Lung (tissue), 12 donors: ENCODE data around the gene KLHDC7B. TPM values are rescaled to one million over a fixed set of nuclear protein-coding genes. Genes with fewer than 3 reads are reported as not detected.
"Not testable (repeated sequence)": the region's sequence is repeated elsewhere in the genome, so short reads cannot be mapped to it uniquely, and the experiment has no call there.

ENCODE experiments used
- ATAC-seq: fragments of 200-7000 bp; cut with Tn5 transposase; one replicate; pipeline ENCODE4 v1.9.1; 2020; ENCODE audit warnings: moderate number of reproducible peaks; ENCODE audit not compliant: insufficient read depth, low FRiP score
- DNase-seq, 3 donors: peaks; one replicate each; pipeline ENCODE4 v3.0.0-alpha.2; 2013 to 2017
- H3K27ac ChIP-seq, 2 donors: one replicate each; pipeline ENCODE4 v1.5.1; 2013; ENCODE audit warnings: mild to moderate bottlenecking in 2 of 2, moderate library complexity in 2 of 2, control low read depth in 1 of 2, inconsistent platforms in 1 of 2, low read depth in 1 of 2, low read length in 1 of 2
- H3K27me3 ChIP-seq, 3 donors: one replicate each; pipeline ENCODE4 v1.5.1; 2013; ENCODE audit warnings: low read length in 2 of 3; ENCODE audit not compliant: control insufficient read depth in 3 of 3, insufficient read depth in 3 of 3
- H3K36me3 ChIP-seq, 4 donors: one replicate each; pipeline ENCODE4 v1.5.1; 2013; ENCODE audit warnings: low read length in 4 of 4, mild to moderate bottlenecking in 1 of 4, moderate library complexity in 1 of 4; ENCODE audit not compliant: control insufficient read depth in 4 of 4, insufficient read depth in 4 of 4
- H3K4me1 ChIP-seq, 5 donors: one replicate each; pipeline ENCODE4 v1.5.1; 2013; ENCODE audit warnings: low read length in 5 of 5, mild to moderate bottlenecking in 2 of 5, moderate library complexity in 1 of 5; ENCODE audit not compliant: control insufficient read depth in 5 of 5, insufficient read depth in 5 of 5
- H3K4me3 ChIP-seq: one replicate; pipeline ENCODE4 v1.5.1; 2013; ENCODE audit warnings: mild to moderate bottlenecking, control low read depth, moderate library complexity
- H3K9ac ChIP-seq, 2 donors: one replicate each; pipeline ENCODE4 v1.5.1; 2013; ENCODE audit warnings: low read length in 2 of 2, control low read depth in 1 of 2; ENCODE audit not compliant: insufficient read depth in 1 of 2
- H3K9me3 ChIP-seq, 4 donors: one replicate each; pipeline ENCODE4 v1.5.1; 2013; ENCODE audit warnings: low read length in 3 of 4, mild to moderate bottlenecking in 1 of 4, moderate library complexity in 1 of 4; ENCODE audit not compliant: control insufficient read depth in 4 of 4, insufficient read depth in 3 of 4
- CTCF ChIP-seq: IDR thresholded peaks from 2 replicates; pipeline ENCODE4 v1.5.1; 2012; ENCODE audit warnings: mild to moderate bottlenecking; ENCODE audit errors: control extremely low read depth, extremely low read depth
- WGBS, 2 donors: extraction: QIAGEN DNeasy Blood & Tissue Kit; methylation state at CpG; one replicate each; pipeline ENCODE4 v1.1.7; 2013; 5-methylcytosine and 5-hydroxymethylcytosine counted together
- polyA plus RNA-seq, 2 donors: library from polyadenylated mRNA; stranded (reverse); fragments of 200-250 nt; gene quantifications; one replicate each; pipeline ENCODE4 v1.2.1, GENCODE V29; 2013
- total RNA-seq, 2 donors: library from RNA; depleted of rRNA in 1 of 2; stranded (reverse); fragments of >200 nt in 1 of 2; gene quantifications; one replicate each; pipeline ENCODE4 v1.2.1, GENCODE V29; 2014 to 2021
- donor health status: control.
- donor health status: control.
- donor health status: Bipolar disorder and iron deficiency.
- donor health status: healthy.
- donor health status: DM: yes; HTN: yes; CAD: no.

KLHDC7B gene
- total and polyA plus RNA-seq, 4 donors: 0.39 to 1.6 (median 0.95) TPM

DNA sequence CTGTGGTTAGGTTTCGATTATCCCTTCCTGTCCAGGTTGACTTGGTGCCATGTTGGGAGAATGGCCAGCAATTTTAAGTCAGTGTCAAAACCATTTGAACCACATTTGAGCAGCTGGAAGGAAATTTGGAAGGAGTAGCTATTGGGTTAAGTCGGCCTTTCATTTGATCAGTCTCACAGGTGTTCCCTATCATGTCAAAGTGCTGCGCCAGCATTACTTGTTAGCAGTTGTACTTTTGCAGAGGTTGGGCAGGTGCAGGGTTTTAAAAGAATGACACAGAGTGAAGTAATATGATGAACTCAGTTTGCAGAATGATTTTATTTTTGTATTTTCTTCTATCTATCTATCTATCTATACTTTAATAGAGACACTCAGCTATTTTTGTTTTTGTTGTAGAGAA is 9.5 kb upstream of the KLHDC7B start:
- no peak for DNase-seq
- ATAC-seq: no peak
- Histone ChIP-seq H3K9me3 (no peaks in the 10 kb centered on the region), H3K9ac (no peak overlapping the region), H3K36me3 (no peaks in the 10 kb centered on the region), H3K27me3 (peaks cover 0 to 22% (median 19%) of the 10 kb centered on the region in 3 donors), H3K27ac (no peak overlapping the region), H3K4me1 (peaks cover 0 to 16% (median 7%) of the 10 kb centered on the region in 5 donors), H3K4me3 (no peak overlapping the region)
- WGBS, 2 donors: 84 to 89% methylated on average over 3 of the region's 3 CpGs
- TF ChIP-seq CTCF: no peak

DNA sequence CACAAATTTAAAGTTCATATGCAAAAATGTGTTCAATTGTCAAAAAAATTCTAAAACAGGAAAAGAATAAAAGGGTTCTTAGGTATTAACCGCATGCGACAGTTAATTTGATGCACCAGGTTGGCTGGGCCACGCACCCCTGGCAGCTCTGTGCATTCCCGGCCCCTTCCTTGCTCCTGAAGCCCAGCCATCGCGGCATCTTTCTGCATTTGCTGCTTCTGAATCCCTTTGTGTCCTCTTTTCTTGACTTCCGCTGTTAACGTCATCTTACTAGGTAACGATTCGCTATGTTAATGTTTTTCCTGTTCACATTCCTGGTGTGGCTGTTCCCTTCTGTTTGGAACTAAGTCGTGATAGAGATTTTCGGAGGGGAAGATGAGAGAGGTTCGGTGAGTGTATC is 7.9 kb upstream of the KLHDC7B start:
- no peaks in the 10 kb centered on the region for H3K9me3 ChIP-seq
- no peak overlapping the region for H3K4me3 ChIP-seq
- DNase-seq (no peak), ATAC-seq (no peak)
- peak overlapping the region in 1 of 2 donors; percentile 93 for H3K27ac ChIP-seq
- TF ChIP-seq CTCF: no peak
- H3K9ac ChIP-seq: no peak overlapping the region
- peaks cover 0 to 4% (median 2%) of the 10 kb centered on the region in 5 donors for H3K4me1 ChIP-seq
- H3K27me3 ChIP-seq: peaks cover 0 to 21% (median 13%) of the 10 kb centered on the region in 3 donors
- 72 to 89% methylated on average over 13 of the region's 13 CpGs for WGBS, 2 donors
- H3K36me3 ChIP-seq: no peaks in the 10 kb centered on the region

GRCh38 chr22:50540381-50540780 is 5.3 kb upstream of the KLHDC7B start:
- DNase-seq: no peak
- WGBS, 2 donors: 72 to 75% methylated on average over 10 of the region's 10 CpGs
- H3K27ac ChIP-seq: no peak overlapping the region

DNA sequence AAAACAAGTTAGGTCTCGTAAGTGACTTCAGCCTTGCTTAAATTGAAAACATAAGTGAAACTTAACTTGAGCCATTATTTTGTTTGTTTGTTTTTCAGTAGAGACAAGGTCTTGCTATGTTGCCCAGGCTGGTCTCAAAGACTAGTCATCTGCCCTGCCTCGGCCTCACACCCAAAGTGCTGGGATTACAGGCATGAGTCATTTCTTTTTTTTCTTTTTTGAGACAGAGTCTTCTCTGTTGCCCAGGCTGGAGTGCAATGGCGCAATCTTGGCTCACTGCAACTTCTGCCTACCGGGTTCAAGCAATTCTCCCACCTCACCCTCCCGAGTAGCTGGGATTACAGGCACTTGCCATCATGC is 4.1 kb upstream of the KLHDC7B start:
- 28 to 46% methylated on average over 5 of the region's 5 CpGs for WGBS, 2 donors
- peaks cover 0 to 22% (median 21%) of the 10 kb centered on the region in 3 donors for H3K27me3 ChIP-seq
- H3K9me3 ChIP-seq, H3K4me3 ChIP-seq, DNase-seq, H3K9ac ChIP-seq, H3K36me3 ChIP-seq: not testable (repeated sequence)
- peaks cover 0 to 14% (median 2%) of the 10 kb centered on the region in 5 donors for H3K4me1 ChIP-seq
- ATAC-seq: peak; percentile 22
- peak overlapping the region in 1 of 2 donors; percentile 87 for H3K27ac ChIP-seq

More at GRCh38 chr22:50540381-50540780, 5.3 kb upstream of the KLHDC7B start:
- H3K9me3 ChIP-seq: no peaks in the 10 kb centered on the region
- TF ChIP-seq CTCF: no peak
- no peaks in the 10 kb centered on the region for H3K36me3 ChIP-seq
- H3K9ac ChIP-seq: no peak overlapping the region
- ATAC-seq: no peak
- peaks cover 0 to 14% (median 2%) of the 10 kb centered on the region in 5 donors for H3K4me1 ChIP-seq
- peaks cover 0 to 19% (median 9%) of the 10 kb centered on the region in 3 donors for H3K27me3 ChIP-seq
- no peak overlapping the region for H3K4me3 ChIP-seq
